DMS 273 treated with DMSO at 0.1 percent for 48 hours (cell line): Measurements from ENCODE around the gene ZEB1.

Experiments used
- DNase-seq: peaks from one replicate; lab custom pipeline; 2025; lab: John Stamatoyannopoulos, UW

ZEB1 gene

GRCh38 chr10:31318854-31319601, at the start of gene ZEB1:
ZEB1 (plus strand) TSS chr10:31319216; CDS start chr10:31319235, 19 bp downstream.
- DNase-seq, result peak; percentile 80

DNA sequence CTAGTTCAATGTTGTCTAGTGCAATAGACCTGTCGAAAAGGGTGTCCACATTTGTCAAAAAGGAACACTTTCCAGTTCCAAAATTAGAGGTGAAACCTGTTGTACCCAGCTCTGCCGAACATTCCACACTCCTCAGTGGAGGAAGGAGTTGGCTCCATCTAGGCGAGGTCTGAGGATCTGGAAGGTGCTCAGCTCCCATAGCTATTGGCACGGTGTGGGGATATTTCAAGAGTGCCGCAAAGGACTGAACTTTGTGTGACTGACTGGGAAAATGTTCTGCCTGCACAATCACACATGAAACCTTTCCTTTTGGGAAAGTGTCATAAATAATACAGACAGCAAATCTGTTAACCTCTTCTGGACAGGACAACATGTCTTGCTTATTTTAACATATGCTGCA, 48.1 kb upstream of the ZEB1 start:
- no peak for DNase-seq

DNA sequence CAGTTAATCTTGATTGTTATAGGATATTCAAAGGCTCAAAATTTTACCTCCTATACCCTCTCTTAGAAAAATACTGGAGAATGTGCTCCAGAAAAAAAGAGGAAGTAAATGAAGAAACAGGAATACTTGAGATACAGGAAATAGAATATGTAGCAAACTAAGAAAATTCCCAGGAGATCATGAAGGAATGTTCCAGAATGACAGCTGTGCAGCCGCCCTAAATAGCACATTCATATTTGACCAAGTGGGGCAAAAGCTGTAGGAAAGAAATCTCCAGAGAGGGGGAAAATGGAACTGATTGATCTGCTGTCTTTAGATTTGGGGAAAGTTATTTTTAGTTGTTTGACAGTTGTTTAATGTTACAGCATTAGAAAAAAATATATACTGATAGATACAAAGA, 46.2 kb upstream of the ZEB1 start:
- DNase-seq, result no peak

DNA sequence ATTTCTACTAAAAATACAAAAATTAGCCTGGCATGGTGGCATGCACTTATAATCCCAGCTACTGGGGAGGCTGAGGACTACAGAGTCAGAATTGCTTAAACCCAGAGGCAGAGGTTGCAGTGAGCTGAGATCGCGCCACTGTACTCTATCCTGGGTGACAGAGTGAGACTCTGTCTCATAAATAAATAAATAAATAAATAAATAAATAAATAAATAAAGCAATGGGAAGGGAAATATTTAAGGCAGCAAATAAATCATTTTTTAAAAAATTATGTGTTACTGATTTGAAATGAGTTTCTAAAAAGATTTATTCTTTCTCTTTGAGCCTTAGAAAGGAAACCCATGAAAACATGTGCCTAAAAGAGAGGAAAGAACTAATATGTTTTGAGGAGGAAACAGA, 45.2 kb upstream of the ZEB1 start:
- no peak for DNase-seq

DNA sequence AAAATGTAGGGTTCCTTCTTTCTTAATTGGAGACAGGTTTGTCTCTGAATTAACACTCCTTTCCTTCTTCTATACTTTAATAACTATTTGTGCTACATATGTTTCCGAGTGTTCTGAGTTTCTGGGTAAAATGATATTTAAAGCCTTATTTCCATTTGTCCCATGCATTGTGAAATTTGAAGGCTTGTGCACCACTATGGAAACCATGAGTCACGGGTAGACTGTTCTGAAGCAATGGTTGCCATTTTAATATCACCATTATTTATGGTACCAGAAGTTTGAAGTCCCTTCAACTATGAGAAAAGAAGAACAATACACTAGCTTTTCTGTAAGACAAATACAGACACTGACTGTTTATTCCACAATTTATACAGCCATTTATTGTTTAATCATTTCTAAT, 44.7 kb upstream of the ZEB1 start:
- no peak for DNase-seq

DNA sequence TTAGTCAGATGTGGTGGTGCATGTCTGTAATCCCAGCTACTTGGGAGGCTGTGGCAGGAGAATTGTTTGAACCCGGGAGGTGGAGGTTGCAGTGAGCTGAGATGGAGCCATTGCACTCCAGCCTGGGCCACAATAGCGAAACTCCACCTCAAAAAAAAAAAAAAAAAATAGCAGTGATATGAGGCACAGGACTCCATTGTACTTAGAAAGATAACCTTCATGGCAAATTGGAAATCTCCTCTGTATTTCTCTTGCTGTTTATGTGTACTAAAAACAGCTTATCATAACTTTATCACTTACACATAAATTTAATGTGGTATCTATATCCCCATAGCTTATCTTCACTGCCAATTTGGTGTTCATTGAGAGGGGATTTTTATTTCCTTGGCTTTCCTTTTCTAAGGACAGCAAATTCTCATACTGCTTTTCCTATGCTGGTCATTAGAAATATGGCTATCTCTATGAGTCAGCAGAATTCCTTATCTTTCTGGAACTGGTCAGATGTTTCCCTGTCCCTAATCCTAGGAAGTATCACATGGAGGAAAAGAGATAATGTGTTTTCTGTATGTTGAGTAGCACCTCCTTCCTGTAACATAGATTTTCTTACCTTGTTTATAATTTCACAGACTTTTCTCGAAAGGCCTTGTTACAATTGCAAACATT, 40.6 kb upstream of the ZEB1 start:
- no peak for DNase-seq

DNA sequence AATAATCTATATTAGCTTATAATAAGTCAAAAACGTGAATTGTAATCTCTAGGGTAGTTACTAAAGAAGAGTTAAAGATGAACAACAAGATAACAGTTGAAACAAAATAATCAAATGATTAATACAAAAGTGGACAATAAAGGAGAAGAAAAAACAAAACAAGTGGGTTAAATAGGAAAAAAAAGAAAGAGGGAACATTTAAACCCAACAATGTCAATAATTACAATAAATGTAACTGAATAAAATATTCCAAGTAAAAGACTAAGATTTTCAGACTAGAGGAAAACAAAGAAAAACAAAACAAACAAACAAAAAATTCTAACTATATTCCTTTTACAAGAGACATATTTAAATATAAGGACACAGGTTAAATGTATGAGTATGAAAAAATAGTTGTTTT, 38.0 kb upstream of the ZEB1 start:
- DNase-seq, result no peak

DNA sequence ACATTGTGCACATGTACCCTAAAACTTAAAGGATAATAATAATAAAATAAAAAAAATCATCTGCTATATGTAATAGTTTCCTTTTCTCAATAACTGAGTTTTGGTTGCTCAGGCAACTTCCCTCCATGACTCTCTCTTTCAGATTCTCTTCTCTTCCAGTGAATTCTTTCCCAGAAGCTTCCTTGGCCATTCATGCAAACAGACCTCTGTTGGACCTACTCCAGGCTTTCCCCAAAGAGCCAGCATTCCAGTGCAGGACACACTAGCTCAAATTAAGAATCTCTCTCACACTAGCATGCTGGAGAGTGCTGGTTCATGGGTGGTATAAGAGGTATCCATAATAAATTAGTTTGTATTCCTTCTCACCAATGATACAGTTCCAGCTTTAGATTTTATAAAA, 31.0 kb upstream of the ZEB1 start:
- DNase-seq, result no peak

- no peak for DNase-seq
Measured at GRCh38 chr10:31288962-31289361, 30.1 kb upstream of the ZEB1 start.

GRCh38 chr10:31290386-31290785, 28.6 kb upstream of the ZEB1 start:
- DNase-seq, result no peak

- DNase-seq, result no peak
Measured at GRCh38 chr10:31291123-31291522, 27.9 kb upstream of the ZEB1 start.

GRCh38 chr10:31294558-31294957, 24.5 kb upstream of the ZEB1 start:
- no peak for DNase-seq

DNA sequence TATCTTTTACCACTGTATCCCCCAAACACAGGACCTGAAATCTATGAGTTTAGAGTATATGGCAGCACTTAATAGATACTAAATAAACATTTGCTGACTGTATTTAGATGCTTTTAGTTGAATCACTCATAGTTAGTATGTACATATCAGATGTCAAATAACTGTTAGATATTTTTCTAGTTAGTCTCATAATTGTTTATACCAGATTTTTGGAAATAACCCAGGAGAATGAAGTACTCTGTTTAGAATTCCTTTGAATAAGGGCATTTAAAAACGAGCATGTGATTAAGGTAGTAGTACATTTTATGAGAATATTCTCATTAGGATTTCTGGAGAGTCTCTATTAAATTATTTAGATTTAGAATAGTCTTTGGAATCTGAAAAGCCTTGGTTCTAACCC, 22.3 kb upstream of the ZEB1 start:
- DNase-seq, result no peak

GRCh38 chr10:31299119-31299518, 19.9 kb upstream of the ZEB1 start:
- no peak for DNase-seq

GRCh38 chr10:31303212-31303611, 15.8 kb upstream of the ZEB1 start:
- no peak for DNase-seq

DNA sequence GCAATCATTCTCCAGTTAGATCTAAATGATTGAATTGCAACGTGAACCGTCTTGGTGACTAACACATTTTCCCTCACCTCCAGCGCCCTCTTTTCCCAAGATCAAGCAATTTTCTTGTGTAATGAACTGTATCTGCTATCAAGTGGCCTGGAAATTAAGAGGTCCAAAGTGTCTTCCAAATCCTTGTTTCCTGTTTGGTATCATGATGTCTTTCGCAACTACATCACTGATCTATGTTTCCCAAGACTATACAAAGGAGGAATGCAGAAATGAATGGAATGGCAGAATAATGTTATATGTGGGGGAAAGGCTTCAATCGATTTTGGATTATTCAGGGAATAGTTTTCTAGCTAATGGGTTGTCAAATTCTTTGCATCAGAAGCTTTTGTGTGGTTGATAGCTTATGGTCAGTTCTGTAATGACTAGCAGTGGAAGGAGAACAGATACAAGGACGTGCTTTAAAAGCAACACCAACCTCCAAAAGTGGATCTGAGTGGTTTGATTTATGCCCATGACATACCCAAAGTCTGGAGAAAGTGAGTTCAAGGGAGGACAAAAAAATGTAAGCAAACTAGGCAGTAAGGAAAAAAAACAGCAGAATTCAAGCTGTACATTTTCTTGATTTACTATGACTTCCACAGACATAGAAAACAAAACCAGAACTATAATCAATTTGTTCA, 14.6 kb upstream of the ZEB1 start:
- DNase-seq, result no peak

DNA sequence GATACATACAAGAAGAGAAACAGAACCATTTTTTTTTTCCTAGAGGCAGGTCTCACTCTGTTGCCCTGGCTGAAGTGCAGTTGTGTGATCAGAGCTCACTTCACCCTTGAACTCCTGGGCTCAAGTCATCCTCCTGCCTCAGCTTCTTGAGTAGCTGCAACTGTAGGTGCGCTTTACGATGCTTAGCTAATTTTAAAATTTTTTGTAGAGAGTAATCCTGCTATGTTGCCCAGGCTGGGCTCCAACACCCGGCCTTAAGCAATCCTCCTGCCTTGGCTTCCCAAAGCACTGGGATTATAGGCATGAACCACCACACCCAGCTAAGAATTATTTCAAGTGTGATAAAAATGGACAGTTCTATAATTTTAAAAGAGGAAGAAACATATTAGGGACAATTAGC, 5.6 kb upstream of the ZEB1 start:
- no peak for DNase-seq

DNA sequence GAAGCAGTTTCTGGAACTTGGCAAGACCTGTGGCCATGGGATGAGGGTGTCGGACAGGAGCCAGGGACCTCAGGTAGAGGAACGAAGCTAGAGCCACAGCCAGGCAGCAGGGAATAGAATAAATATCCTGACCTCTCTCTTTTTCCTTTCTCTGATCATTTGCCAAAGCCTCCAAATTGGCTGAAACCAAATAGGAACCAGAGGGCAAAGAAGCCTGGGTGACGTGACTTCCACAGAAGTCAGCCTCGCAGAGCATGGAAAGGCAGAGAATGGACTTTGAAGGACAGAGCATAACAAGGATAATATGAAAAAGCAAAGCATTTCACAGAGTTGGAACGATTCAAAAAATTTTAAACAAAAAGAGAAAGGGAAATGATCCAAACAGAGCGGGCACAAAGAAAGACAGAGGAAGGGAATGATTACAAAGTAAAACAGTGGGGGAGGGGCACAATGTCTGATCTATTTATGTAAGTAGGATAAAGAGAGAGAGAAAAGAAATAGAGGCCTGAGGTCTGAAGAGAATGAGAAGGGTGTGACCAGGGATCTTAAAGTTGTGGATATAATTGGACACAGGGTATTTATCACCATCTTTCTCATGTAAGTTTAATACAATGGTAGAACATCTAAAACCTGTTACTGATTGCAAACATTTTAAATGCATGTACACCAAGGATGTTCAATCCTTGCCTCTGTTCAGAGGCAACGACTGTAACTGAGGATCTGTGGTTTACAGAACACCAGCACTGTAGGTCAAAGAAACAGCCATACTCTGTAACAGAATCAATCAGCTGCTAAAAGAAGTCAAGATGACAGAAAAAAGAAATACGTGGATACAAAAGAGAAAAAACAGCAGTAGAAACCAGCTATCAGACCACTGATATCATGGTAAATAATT, 4.5 kb upstream of the ZEB1 start:
- DNase-seq, result no peak

- DNase-seq, result no peak
Measured at GRCh38 chr10:31315453-31315852, 3.6 kb upstream of the ZEB1 start.

DNA sequence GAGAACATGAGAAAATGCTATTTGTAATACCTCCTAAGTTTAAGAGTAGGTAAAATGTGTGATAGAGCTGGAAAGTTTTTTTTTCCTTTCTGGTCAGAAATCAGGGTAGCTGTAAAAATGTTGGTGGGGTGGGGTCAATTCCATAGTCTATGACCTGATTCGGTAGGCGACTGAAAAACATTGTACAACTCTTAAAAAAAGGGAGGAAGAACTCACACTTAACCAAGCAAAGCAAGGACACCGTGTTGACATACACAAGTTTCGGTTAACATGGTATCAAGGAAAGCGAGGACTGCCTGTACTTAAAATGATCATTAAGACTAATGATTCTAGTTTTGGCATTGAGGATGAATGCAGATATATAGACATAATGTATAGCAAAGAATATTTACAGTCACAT, 1.8 kb upstream of the ZEB1 start:
- DNase-seq, result no peak

DNA sequence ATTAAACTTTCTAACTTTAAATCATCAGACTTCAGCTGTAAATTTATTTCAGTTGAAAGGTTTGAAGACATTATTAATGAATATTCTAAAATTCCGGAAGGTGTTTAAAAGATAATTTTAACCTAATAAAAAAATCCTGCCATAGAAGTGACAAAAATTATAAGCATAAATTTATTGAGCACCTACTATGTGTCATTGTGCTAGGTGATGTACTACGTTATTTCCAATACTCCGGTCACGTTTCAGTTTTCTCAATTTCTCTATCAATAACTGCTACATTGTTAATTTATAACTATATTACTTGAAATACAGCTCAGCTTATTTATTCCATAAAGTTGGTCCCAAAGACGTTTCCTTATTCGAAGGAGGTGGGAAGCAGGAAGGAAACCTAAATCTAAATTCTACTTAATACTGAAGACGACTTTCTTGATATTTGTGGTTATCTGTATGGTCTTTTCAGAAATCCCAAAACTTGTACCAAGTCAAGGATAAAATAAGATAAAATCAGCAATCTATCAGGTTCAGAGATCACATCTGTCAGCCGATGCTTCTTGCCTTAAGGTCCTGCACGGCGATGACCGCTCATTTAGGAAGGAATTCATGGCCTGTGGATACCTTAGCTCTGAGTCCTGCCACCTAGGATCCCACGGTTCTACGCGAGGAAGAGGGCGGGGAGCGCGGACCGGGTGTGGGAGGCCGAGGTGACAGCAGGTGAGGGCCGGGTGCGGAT, 1.2 kb upstream of the ZEB1 start:
- no peak for DNase-seq
